Bone marrow (tissue), 2 donors: Measurements from ENCODE around the gene NEUROD2.

Source experiments
- DNase-seq, 2 donors: peaks; one replicate each; lab custom pipeline; 2025; lab: John Stamatoyannopoulos, UW

The NEUROD2 gene

GRCh38 chr17:39618956-39619785, 11.5 kb upstream of the NEUROD2 start:
- no peak for DNase-seq

- DNase-seq: no peak
Observed at GRCh38 chr17:39618246-39618913, 10.7 kb upstream of the NEUROD2 start.

GRCh38 chr17:39617446-39618245, 9.9 kb upstream of the NEUROD2 start:
- DNase-seq: no peak

- DNase-seq: no peak
Observed at GRCh38 chr17:39617100-39617445, 9.4 kb upstream of the NEUROD2 start.

GRCh38 chr17:39615434-39615833, 7.7 kb upstream of the NEUROD2 start:
- no peak for DNase-seq

GRCh38 chr17:39614545-39615157, 6.9 kb upstream of the NEUROD2 start:
- no peak for DNase-seq

- DNase-seq: no peak
Observed at GRCh38 chr17:39612935-39613464, 5.3 kb upstream of the NEUROD2 start.

GRCh38 chr17:39612291-39612894, 4.7 kb upstream of the NEUROD2 start:
- DNase-seq: no peak

GRCh38 chr17:39611401-39612112, 3.8 kb upstream of the NEUROD2 start:
- no peak for DNase-seq

- no peak for DNase-seq
Observed at GRCh38 chr17:39609416-39610025, 1.8 kb upstream of the NEUROD2 start.

- DNase-seq: no peak
Observed at GRCh38 chr17:39608142-39608981, 642 bp upstream of the NEUROD2 start.

GRCh38 chr17:39607057-39607850, 466 bp downstream of the NEUROD2 start:
- DNase-seq: no peak

GRCh38 chr17:39606434-39607056, 1.2 kb downstream of the NEUROD2 start:
- DNase-seq: no peak

- DNase-seq: no peak
Observed at GRCh38 chr17:39605492-39606433, 2.0 kb downstream of the NEUROD2 start.

- DNase-seq: no peak
Observed at GRCh38 chr17:39604911-39605491, 2.7 kb downstream of the NEUROD2 start.

- DNase-seq: no peak
Observed at GRCh38 chr17:39603304-39604016, 4.3 kb downstream of the NEUROD2 start.
